Esophagus squamous epithelium (tissue), 4 donors: ENCODE results near the gene PRDM12.

Experiments
- CTCF ChIP-seq, 6 experiments: fragments of 450-650 bp in 4 of 6; fragments of 200-600 bp in 2 of 6; sonication (generic) in 2 of 6; IDR thresholded peaks; one replicate each; pipeline ENCODE4 v1.5.1; 2016 to 2019; ENCODE audit warnings: antibody characterized with exemption in 6 of 6, mild to moderate bottlenecking in 4 of 6, moderate library complexity in 4 of 6
- POLR2A ChIP-seq, 4 donors: fragments of 450-650 bp; IDR thresholded peaks; one replicate each; pipeline ENCODE4 v1.6.1; 2017; ENCODE audit warnings: antibody characterized with exemption in 4 of 4, mild to moderate bottlenecking in 4 of 4, moderate library complexity in 3 of 4

GRCh38 chr9:130630506-130631330, 33.7 kb upstream of the PRDM12 start:
- no peak for TF ChIP-seq CTCF (IDR thresholded peaks at IDR 0.05)
- no peak for TF ChIP-seq POLR2A (IDR thresholded peaks at IDR 0.05)
